ENCODE data around the gene CBL.

DNA sequence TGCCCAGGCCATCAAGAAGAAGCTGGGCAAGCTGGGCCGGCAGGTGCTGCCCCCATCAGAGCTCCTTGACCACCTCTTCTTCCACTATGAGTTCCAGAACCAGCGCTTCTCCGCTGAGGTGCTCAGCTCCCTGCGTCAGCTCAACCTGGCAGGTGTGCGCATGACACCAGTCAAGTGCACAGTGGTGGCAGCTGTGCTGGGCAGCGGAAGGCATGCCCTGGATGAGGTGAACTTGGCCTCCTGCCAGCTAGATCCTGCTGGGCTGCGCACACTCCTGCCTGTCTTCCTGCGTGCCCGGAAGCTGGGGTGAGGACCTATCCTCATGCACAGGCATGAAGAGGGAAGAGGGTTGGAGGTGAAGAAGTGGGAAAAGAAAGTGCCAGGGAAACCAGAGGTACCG is 26.2 kb upstream of the CBL start:
- no peak for TF ChIP-seq CTCF (IDR thresholded peaks at IDR 0.05; ENCODE audit: low read depth, low read length)
- TF ChIP-seq, protein P1, sequence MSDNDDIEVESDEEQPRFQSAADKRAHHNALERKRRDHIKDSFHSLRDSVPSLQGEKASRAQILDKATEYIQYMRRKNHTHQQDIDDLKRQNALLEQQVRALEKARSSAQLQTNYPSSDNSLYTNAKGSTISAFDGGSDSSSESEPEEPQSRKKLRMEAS (IDR thresholded peaks at IDR 0.05; ENCODE audit: low read depth, low read length): no peak
